ENCODE measurements around the gene TMPRSS6.

- no peak for TF ChIP-seq POLR2A (IDR thresholded peaks at IDR 0.05)
- TF ChIP-seq, protein P1, sequence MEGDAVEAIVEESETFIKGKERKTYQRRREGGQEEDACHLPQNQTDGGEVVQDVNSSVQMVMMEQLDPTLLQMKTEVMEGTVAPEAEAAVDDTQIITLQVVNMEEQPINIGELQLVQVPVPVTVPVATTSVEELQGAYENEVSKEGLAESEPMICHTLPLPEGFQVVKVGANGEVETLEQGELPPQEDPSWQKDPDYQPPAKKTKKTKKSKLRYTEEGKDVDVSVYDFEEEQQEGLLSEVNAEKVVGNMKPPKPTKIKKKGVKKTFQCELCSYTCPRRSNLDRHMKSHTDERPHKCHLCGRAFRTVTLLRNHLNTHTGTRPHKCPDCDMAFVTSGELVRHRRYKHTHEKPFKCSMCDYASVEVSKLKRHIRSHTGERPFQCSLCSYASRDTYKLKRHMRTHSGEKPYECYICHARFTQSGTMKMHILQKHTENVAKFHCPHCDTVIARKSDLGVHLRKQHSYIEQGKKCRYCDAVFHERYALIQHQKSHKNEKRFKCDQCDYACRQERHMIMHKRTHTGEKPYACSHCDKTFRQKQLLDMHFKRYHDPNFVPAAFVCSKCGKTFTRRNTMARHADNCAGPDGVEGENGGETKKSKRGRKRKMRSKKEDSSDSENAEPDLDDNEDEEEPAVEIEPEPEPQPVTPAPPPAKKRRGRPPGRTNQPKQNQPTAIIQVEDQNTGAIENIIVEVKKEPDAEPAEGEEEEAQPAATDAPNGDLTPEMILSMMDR (IDR thresholded peaks at IDR 0.05), result no peak
- TF ChIP-seq POLR2AphosphoS5 (IDR thresholded peaks at IDR 0.05), result no peak
These were observed 92.2 kb downstream of the TMPRSS6 start for GRCh38 chr22:37017356-37017755.

All from transverse colon (tissue), 4 donors.